Left ventricle myocardium inferior (tissue), 1 donor: Measurements from ENCODE around the gene PDE8A. TPM values are rescaled to one million over a fixed set of nuclear protein-coding genes. Genes with fewer than 3 reads are reported as not detected.

ENCODE experiments used
- DNase-seq: peaks from one replicate; pipeline ENCODE4 v3.0.0-alpha.2; 2020
- H3K27ac ChIP-seq: fragments of 200-600 bp; replicated peaks from 2 replicates; pipeline ENCODE4 v1.8.0; 2021
- H3K27me3 ChIP-seq: fragments of 200-600 bp; 2 replicates; pipeline ENCODE4 v1.8.0; 2021; ENCODE audit warnings: low read depth
- H3K36me3 ChIP-seq: fragments of 200-600 bp; 2 replicates; pipeline ENCODE4 v1.8.0; 2021
- H3K4me1 ChIP-seq: fragments of 200-600 bp; 2 replicates; pipeline ENCODE4 v1.8.0; 2021
- H3K4me3 ChIP-seq: fragments of 200-600 bp; 2 replicates; pipeline ENCODE4 v1.8.0; 2021; ENCODE audit warnings: mild to moderate bottlenecking, moderate library complexity
- H3K9me3 ChIP-seq: fragments of 200-600 bp; replicated peaks from 2 replicates; pipeline ENCODE4 v1.8.0; 2021
- intact Hi-C: fragments of 100-400 bp; cut with micrococcal nuclease; formaldehyde crosslinking; loops from one replicate; pipeline ENCODE4 v1.11.0; 2022
- long read RNA-seq: library from polyadenylated mRNA; unstranded; transcript quantifications from one replicate; pipeline ENCODE4 v2.0.0, GENCODE V29; 2021
- total RNA-seq: library from RNA; stranded (reverse); fragmentation: NEBNext Ultra II Directional; extraction: Animal tissue kit (Norgen Biotek cat#: 25700); gene quantifications from one replicate; pipeline ENCODE4 v1.2.1, GENCODE V29; 2021
- TF ChIP-seq, protein P1 (sequence below): fragments of 200-600 bp; IDR thresholded peaks from 2 replicates; pipeline ENCODE4 v1.8.0; 2021; ENCODE audit warnings: antibody characterized with exemption, mild to moderate bottlenecking, borderline replicate concordance
- donor health status: DM: no; HTN: yes; CAD: no; lungs with severe emphysema.

Gene PDE8A, protein sequence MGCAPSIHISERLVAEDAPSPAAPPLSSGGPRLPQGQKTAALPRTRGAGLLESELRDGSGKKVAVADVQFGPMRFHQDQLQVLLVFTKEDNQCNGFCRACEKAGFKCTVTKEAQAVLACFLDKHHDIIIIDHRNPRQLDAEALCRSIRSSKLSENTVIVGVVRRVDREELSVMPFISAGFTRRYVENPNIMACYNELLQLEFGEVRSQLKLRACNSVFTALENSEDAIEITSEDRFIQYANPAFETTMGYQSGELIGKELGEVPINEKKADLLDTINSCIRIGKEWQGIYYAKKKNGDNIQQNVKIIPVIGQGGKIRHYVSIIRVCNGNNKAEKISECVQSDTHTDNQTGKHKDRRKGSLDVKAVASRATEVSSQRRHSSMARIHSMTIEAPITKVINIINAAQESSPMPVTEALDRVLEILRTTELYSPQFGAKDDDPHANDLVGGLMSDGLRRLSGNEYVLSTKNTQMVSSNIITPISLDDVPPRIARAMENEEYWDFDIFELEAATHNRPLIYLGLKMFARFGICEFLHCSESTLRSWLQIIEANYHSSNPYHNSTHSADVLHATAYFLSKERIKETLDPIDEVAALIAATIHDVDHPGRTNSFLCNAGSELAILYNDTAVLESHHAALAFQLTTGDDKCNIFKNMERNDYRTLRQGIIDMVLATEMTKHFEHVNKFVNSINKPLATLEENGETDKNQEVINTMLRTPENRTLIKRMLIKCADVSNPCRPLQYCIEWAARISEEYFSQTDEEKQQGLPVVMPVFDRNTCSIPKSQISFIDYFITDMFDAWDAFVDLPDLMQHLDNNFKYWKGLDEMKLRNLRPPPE
- total RNA-seq, result 17.8 TPM
- long read RNA-seq, transcript PDE8A-203 (22 exons, 3,912 nt), result major isoform, 12 of 31 reads
- long read RNA-seq, partial matches to known transcripts, result 3 of 31 reads
- long read RNA-seq, other reads (novel, unspliced or antisense), result 13 of 31 reads

DNA sequence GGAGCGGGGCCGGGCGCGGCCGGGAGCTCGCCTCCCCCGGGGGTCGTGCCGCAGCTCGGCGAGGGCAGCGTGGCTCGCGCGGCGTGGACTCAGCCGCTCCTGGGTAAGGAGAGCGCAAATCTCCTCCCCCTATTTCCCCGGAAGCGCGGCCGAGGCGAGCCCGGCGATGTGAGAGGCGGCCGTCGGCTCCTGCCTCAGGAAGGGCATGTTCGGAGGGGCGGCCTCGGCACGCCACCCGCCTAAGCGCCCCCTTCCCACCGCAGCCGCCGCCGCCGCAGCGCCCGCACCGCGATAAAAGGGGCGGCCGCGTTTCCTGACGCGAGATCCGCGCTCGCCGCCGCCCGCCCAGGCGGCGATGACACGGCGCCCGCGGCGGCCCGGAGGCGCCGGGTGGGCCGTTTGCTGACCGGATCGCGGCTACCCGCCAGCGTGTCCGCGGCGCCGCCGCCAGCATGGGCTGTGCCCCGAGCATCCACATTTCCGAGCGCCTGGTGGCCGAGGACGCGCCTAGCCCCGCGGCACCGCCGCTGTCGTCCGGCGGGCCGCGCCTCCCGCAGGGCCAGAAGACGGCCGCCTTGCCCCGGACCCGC is at the start of gene PDE8A:
TSS of gene PDE8A (plus strand) at position 146 of the 590 bp plus-strand sequence. CDS start at position 453, 307 bp downstream.
- Histone ChIP-seq H3K36me3 (no peaks in the 10 kb centered on the region), H3K27ac (peak within 1 kb of the TSS; percentile 97), H3K9me3 (no peaks in the 10 kb centered on the region), H3K4me1 (peaks cover 76% of the 10 kb centered on the region), H3K27me3 (no peaks in the 10 kb centered on the region), H3K4me3 (peak within 1 kb of the TSS; percentile 87)
- TF ChIP-seq, protein P1, sequence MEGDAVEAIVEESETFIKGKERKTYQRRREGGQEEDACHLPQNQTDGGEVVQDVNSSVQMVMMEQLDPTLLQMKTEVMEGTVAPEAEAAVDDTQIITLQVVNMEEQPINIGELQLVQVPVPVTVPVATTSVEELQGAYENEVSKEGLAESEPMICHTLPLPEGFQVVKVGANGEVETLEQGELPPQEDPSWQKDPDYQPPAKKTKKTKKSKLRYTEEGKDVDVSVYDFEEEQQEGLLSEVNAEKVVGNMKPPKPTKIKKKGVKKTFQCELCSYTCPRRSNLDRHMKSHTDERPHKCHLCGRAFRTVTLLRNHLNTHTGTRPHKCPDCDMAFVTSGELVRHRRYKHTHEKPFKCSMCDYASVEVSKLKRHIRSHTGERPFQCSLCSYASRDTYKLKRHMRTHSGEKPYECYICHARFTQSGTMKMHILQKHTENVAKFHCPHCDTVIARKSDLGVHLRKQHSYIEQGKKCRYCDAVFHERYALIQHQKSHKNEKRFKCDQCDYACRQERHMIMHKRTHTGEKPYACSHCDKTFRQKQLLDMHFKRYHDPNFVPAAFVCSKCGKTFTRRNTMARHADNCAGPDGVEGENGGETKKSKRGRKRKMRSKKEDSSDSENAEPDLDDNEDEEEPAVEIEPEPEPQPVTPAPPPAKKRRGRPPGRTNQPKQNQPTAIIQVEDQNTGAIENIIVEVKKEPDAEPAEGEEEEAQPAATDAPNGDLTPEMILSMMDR, result peak; percentile 33
- intact Hi-C loops, result no loop called here
- DNase-seq, result peak; percentile 58

DNA sequence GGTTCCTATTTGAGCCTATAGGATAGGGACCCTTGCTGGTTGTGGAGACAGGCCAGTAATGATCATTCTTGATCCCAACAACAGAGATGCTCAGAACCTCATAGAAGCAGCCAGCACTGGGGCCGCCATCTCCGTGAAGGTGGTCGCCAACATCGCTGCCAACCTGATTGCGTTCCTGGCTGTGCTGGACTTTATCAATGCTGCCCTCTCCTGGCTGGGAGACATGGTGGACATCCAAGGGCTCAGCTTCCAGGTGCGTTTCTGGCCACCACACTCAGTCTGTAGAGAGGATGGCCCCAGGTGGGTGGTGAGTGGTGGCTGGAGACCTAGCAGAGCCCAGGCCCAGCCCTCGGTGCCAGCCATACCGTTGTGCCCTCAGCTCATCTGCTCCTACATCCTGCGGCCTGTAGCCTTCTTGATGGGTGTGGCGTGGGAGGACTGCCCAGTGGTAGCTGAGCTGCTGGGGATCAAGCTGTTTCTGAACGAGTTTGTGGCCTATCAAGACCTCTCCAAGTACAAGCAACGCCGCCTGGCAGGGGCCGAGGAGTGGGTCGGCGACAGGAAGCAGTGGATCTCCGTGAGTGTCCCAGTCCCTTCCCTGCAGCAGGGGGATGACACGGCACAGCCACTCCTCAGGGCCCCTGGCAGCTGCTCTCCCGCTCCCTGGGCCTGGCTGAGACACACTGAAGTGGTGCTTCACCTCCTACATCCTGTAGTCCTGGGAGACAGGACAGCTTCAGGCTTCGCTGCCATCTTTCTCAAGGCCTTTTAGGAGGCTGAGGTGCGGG is 46.5 kb upstream of the PDE8A start:
- TF ChIP-seq, protein P1, result peak; percentile 34
- Histone ChIP-seq H3K4me1 (no peaks in the 10 kb centered on the region), H3K9me3 (no peaks in the 10 kb centered on the region), H3K27ac (no peak overlapping the region), H3K27me3 (no peaks in the 10 kb centered on the region), H3K36me3 (no peaks in the 10 kb centered on the region), H3K4me3 (no peak overlapping the region)
- no peak for DNase-seq
- intact Hi-C loops, result no loop called here

DNA sequence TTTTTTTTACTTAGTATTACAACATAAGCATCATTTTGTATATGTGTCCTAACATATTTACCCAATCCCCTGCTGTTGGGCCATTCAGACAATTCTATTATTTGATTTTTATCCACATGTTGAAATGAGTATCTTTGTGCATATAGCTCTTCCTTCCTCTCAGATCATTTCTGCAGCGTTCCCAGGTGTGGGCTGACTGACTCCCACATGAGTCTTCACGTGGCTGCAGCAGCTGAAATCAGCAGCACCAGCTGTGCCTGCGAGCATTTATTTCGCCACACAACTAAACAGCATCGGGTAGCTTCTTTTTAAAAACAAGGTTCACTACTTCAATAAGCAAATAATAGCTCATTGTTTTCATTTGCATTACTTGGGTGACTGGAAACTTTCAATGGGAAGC is 44.5 kb upstream of the PDE8A start:
- no peak for DNase-seq
- intact Hi-C loops, result no loop called here
- no peak overlapping the region for H3K27ac ChIP-seq
- no peaks in the 10 kb centered on the region for H3K9me3 ChIP-seq
- H3K27me3 ChIP-seq, result no peaks in the 10 kb centered on the region
- H3K4me3 ChIP-seq, result no peak overlapping the region
- H3K36me3 ChIP-seq, result no peaks in the 10 kb centered on the region
- no peaks in the 10 kb centered on the region for H3K4me1 ChIP-seq
- TF ChIP-seq, protein P1, result no peak

DNA sequence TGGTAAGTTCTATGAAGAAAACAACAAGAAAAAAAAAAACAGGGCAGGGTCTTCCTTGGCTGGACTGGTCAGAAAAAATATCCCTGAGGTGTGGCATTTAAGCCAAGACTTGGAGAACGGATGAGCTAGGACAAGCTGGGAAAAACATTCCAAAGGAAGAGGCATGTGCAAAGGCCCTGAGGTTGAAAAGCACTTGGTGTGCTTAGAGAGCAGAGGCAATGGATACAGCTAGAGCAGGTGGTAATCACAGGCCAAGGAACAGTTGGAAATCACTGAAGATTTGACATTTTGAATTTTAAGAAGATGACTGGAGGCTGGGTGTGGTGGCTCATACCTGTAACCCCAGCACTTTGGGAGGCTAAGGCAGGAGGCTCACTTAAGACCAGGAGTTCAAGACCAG is 42.9 kb upstream of the PDE8A start:
- intact Hi-C loops, result no loop called here
- DNase-seq, result no peak

More for the DNA sequence above, 42.9 kb upstream of the PDE8A start:
- H3K4me1 ChIP-seq, result peaks cover 2% of the 10 kb centered on the region
- H3K27me3 ChIP-seq, result no peaks in the 10 kb centered on the region
- H3K36me3 ChIP-seq, result no peaks in the 10 kb centered on the region
- TF ChIP-seq, protein P1, result no peak
- no peak overlapping the region for H3K27ac ChIP-seq
- H3K4me3 ChIP-seq, result no peak overlapping the region
- H3K9me3 ChIP-seq, result no peaks in the 10 kb centered on the region
